MCF 10A (cell line): ENCODE measurements around the gene NAALADL2. TPM values are rescaled to one million over a fixed set of nuclear protein-coding genes. Genes with fewer than 3 reads are reported as not detected.

Experiments
- BruUV-seq: library from RNA; stranded (reverse); fragments of 400-500 nt; replicated peaks from 2 replicates; lab custom pipeline; 2021; lab: Mats Ljungman, UMichigan
- CTCF ChIA-PET: fragments of 300-600 bp; sonication (Branson Sonifier 250); formaldehyde crosslinking; extraction: SDS; loops from one replicate; lab custom pipeline; 2021; ENCODE audit warnings: antibody characterized with exemption, inconsistent platforms; lab: Yijun Ruan, JAX
- POLR2A ChIA-PET: fragments of 300-600, 350-650 bp; sonication (Branson Sonifier 250); formaldehyde crosslinking; extraction: SDS; loops from one replicate; lab custom pipeline; 2020; ENCODE audit warnings: antibody characterized with exemption, inconsistent platforms; lab: Yijun Ruan, JAX
- DNase-seq: peaks from one replicate; pipeline ENCODE4 v3.0.0-alpha.2; 2018; ENCODE audit not compliant: unreplicated experiment
- H3K27ac Mint-ChIP-seq: one replicate; pipeline ENCODE4 v1.8.0; 2022; ENCODE audit warnings: mild to moderate bottlenecking, low read depth, mixed read lengths; ENCODE audit not compliant: unreplicated experiment
- H3K27me3 Mint-ChIP-seq: one replicate; pipeline ENCODE4 v1.8.0; 2022; ENCODE audit warnings: mixed read lengths; ENCODE audit not compliant: insufficient read depth, unreplicated experiment
- H3K36me3 Mint-ChIP-seq: one replicate; pipeline ENCODE4 v1.8.0; 2022; ENCODE audit warnings: mild to moderate bottlenecking, moderate library complexity, mixed read lengths; ENCODE audit not compliant: insufficient read depth, unreplicated experiment
- H3K4me1 Mint-ChIP-seq: one replicate; pipeline ENCODE4 v1.8.0; 2022; ENCODE audit warnings: mixed read lengths; ENCODE audit not compliant: insufficient read depth, unreplicated experiment
- H3K4me3 Mint-ChIP-seq: one replicate; pipeline ENCODE4 v1.8.0; 2022; ENCODE audit warnings: mild to moderate bottlenecking, moderate library complexity, mixed read lengths; ENCODE audit not compliant: unreplicated experiment
- H3K9me3 Mint-ChIP-seq: one replicate; pipeline ENCODE4 v1.8.0; 2022; ENCODE audit warnings: mixed read lengths; ENCODE audit not compliant: unreplicated experiment
- CTCF ChIP-seq: fragments of 200-600 bp; IDR thresholded peaks from one replicate; pipeline ENCODE4 v1.8.0; 2022; ENCODE audit warnings: antibody characterized with exemption, mild to moderate bottlenecking; ENCODE audit not compliant: unreplicated experiment
- intact Hi-C: fragments of 100-400 bp; cut with micrococcal nuclease; formaldehyde crosslinking; loops from 2 replicates; pipeline ENCODE4 v1.14.1; 2022
- total RNA-seq: library from RNA; stranded (reverse); gene quantifications from 2 replicates; pipeline ENCODE4 v1.2.3, GENCODE V29; 2022

The NAALADL2 gene
- total RNA-seq, 1 experiment from 2014 or later: 4.2 TPM

DNA sequence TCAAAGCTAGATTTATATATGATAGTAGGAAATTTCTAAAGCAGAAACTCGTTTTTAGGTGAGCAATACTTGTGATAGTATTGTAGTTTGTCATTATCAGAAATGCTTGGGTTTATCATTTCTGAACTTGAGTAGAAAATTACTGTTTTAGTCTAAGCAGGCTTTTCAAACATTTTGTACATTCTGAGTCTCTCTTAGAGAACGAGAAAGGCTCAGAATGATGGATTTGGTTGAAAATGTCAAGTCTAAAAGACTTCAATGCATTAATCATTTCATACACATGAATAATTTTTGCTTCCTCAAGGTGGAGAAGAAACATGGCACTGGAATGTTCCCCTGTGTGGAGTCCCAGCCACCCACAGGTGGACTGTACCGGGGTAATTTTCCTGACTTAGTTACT, 387.1 kb downstream of the NAALADL2 start:
- DNase-seq: no peak
- TF ChIP-seq CTCF: no peak
- POLR2A ChIA-PET: no interaction called here
- H3K9me3 Mint-ChIP-seq: no peaks in the 10 kb centered on the region
- H3K27ac Mint-ChIP-seq: no peak overlapping the region
- CTCF ChIA-PET: interaction anchor here (0.7 kb wide), 1 partner anchor 29 kb away, joined by 4 read pairs; no protein-coding TSS in a partner anchor
- no peaks in the 10 kb centered on the region for H3K4me1 Mint-ChIP-seq
- no peak overlapping the region for H3K4me3 Mint-ChIP-seq
- intact Hi-C loops: no loop called here
- no peaks in the 10 kb centered on the region for H3K36me3 Mint-ChIP-seq
- BruUV-seq: no TSS peak
- H3K27me3 Mint-ChIP-seq: no peaks in the 10 kb centered on the region

- ChIA-PET POLR2A (no interaction called here), CTCF (interaction anchor here (0.6 to 1.0 kb wide), 4 partner anchors 8 to 307 kb away, joined by 3 to 4 read pairs (median 4); no protein-coding TSS in a partner anchor)
- no peaks in the 10 kb centered on the region for H3K27me3 Mint-ChIP-seq
- H3K36me3 Mint-ChIP-seq: no peaks in the 10 kb centered on the region
- H3K4me1 Mint-ChIP-seq: no peaks in the 10 kb centered on the region
- BruUV-seq: no TSS peak
- TF ChIP-seq CTCF: no peak
- intact Hi-C loops: no loop called here
- H3K27ac Mint-ChIP-seq: no peak overlapping the region
- DNase-seq: no peak
- no peaks in the 10 kb centered on the region for H3K9me3 Mint-ChIP-seq
- no peak overlapping the region for H3K4me3 Mint-ChIP-seq
Observed at GRCh38 chr3:175246766-175247165, 387.6 kb downstream of the NAALADL2 start.

DNA sequence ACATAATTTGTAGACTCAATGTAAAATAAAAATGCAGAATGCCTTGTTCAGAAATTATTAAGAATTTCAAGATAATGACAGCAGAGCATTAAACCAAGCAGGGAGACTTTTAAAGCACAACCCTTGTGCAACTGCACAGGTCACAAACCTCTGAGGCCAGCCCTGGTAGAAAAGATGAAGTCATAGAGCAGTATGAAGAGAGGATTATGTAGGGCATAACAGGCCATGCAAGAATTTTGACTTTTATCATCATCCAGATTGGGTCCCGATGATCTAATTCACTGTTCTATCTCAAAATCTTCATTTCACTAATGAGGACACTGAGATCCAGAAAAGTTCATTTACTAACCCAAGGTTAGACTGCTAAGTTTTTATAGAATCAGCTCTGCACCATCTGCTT, 388.5 kb downstream of the NAALADL2 start:
- H3K36me3 Mint-ChIP-seq: no peaks in the 10 kb centered on the region
- H3K27ac Mint-ChIP-seq: no peak overlapping the region
- no peaks in the 10 kb centered on the region for H3K9me3 Mint-ChIP-seq
- CTCF ChIA-PET: interaction anchor here (1.0 to 2.2 kb wide), 2 partner anchors 11 to 100 kb away, joined by 4 to 7 read pairs; no protein-coding TSS in a partner anchor
- DNase-seq: no peak
- POLR2A ChIA-PET: no interaction called here
- no peaks in the 10 kb centered on the region for H3K27me3 Mint-ChIP-seq
- no peak for TF ChIP-seq CTCF
- H3K4me3 Mint-ChIP-seq: no peak overlapping the region
- no peaks in the 10 kb centered on the region for H3K4me1 Mint-ChIP-seq
- intact Hi-C loops: no loop called here
- no TSS peak for BruUV-seq

GRCh38 chr3:175248832-175249231, 389.7 kb downstream of the NAALADL2 start:
- H3K36me3 Mint-ChIP-seq: no peaks in the 10 kb centered on the region
- no peaks in the 10 kb centered on the region for H3K27me3 Mint-ChIP-seq
- CTCF ChIA-PET: interaction anchor here (2.2 kb wide), 1 partner anchor 10 kb away, joined by 7 read pairs; no protein-coding TSS in a partner anchor
- no TSS peak for BruUV-seq
- no peak for DNase-seq
- no peak for TF ChIP-seq CTCF
- H3K9me3 Mint-ChIP-seq: no peaks in the 10 kb centered on the region
- H3K4me3 Mint-ChIP-seq: no peak overlapping the region
- H3K27ac Mint-ChIP-seq: no peak overlapping the region
- H3K4me1 Mint-ChIP-seq: no peaks in the 10 kb centered on the region
- intact Hi-C loops: no loop called here
- POLR2A ChIA-PET: interaction anchor here (0.7 kb wide), 1 partner anchor 722 kb away, joined by 3 read pairs; no protein-coding TSS in a partner anchor
